ENCODE data around the gene KCP. TPM values are rescaled to one million over a fixed set of nuclear protein-coding genes. Genes with fewer than 3 reads are reported as not detected.
A peak's percentile ranks its signal among the peaks of the same experiment; 100 is the strongest.

The KCP gene
- total and polyA plus RNA-seq, 4 experiments from 2014 or later: 0.39 to 0.55 TPM; not detected in 2

GRCh38 chr7:128911423-128912031, 1.0 kb upstream of the KCP start:
- Histone ChIP-seq H3K36me3 (ENCODE audit: insufficient read depth, low read length) (no peaks in the 10 kb centered on the region), H3K27ac (ENCODE audit: low read depth, low read length) (no peak overlapping the region), H3K9me3 (ENCODE audit: control insufficient read depth in 1 of 2, low read length in 2 of 2) (no peaks in the 10 kb centered on the region), H3K4me3 (ENCODE audit: low read length in 2 of 2) (no peak overlapping the region), H3K27me3 (ENCODE audit: insufficient read depth, low read length) (peaks cover 6% of the 10 kb centered on the region), H3K4me1 (ENCODE audit: insufficient read depth, low read length) (peaks cover 4% of the 10 kb centered on the region)
- ChIA-PET POLR2A (ENCODE audit: partially characterized antibody) (no interaction called here), CTCF (ENCODE audit: partially characterized antibody) (interaction anchor here (1.9 kb wide), 1 partner anchor 180 kb away, joined by 11 read pairs; no protein-coding TSS in a partner anchor)
- no peak for DNase-seq
- Mint-ChIP-seq H3K27me3 (peaks cover 34 to 50% of the 10 kb centered on the region in 2 donors), H3K4me3 (no peak overlapping the region), H3K27ac (no peak overlapping the region), H3K9me3 (no peaks in the 10 kb centered on the region), H3K36me3 (no peaks in the 10 kb centered on the region), H3K4me1 (peaks cover 6 to 15% (median 9%) of the 10 kb centered on the region in 4 donors)
- intact Hi-C loops (cut with micrococcal nuclease): no loop called here

- Histone ChIP-seq H3K9me3 (ENCODE audit: control insufficient read depth in 1 of 2, low read length in 2 of 2) (no peaks in the 10 kb centered on the region), H3K4me3 (ENCODE audit: low read length in 2 of 2) (no peak overlapping the region), H3K27ac (ENCODE audit: low read depth, low read length) (no peak overlapping the region), H3K4me1 (ENCODE audit: insufficient read depth, low read length) (peaks cover 4% of the 10 kb centered on the region), H3K27me3 (ENCODE audit: insufficient read depth, low read length) (peaks cover 6% of the 10 kb centered on the region), H3K36me3 (ENCODE audit: insufficient read depth, low read length) (no peaks in the 10 kb centered on the region)
- intact Hi-C loops (cut with micrococcal nuclease): loop anchor here (10.0 kb wide), 1 partner anchor 565 kb away; no protein-coding TSS in a partner anchor
- POLR2A ChIA-PET (ENCODE audit: partially characterized antibody): no interaction called here
- CTCF ChIA-PET (ENCODE audit: partially characterized antibody): interaction anchor here (1.1 to 4.0 kb wide), 2 partner anchors 179 to 182 kb away, joined by 5 to 23 read pairs; no protein-coding TSS in a partner anchor
- Mint-ChIP-seq H3K9me3 (no peaks in the 10 kb centered on the region), H3K27me3 (peaks cover 28 to 53% of the 10 kb centered on the region in 2 donors), H3K36me3 (no peaks in the 10 kb centered on the region), H3K27ac (peak overlapping the region in 1 of 7 donors; percentile 8), H3K4me3 (no peak overlapping the region), H3K4me1 (peaks cover 2 to 9% (median 5%) of the 10 kb centered on the region in 4 donors)
- no peak for DNase-seq
Measured at GRCh38 chr7:128909625-128910568, 612 bp downstream of the KCP start.

- peaks cover 0 to 3% (median under 1%) of the 10 kb centered on the region in 4 donors for H3K4me1 Mint-ChIP-seq
- ChIA-PET POLR2A (ENCODE audit: partially characterized antibody) (no interaction called here), CTCF (ENCODE audit: partially characterized antibody) (interaction anchor here (4.0 kb wide), 1 partner anchor 183 kb away, joined by 23 read pairs; no protein-coding TSS in a partner anchor)
- no peaks in the 10 kb centered on the region for H3K36me3 Mint-ChIP-seq
- no peaks in the 10 kb centered on the region for H3K4me1 ChIP-seq (ENCODE audit: insufficient read depth, low read length)
- H3K4me3 ChIP-seq (ENCODE audit: low read length in 2 of 2): no peak overlapping the region
- no peaks in the 10 kb centered on the region for H3K9me3 Mint-ChIP-seq
- no peaks in the 10 kb centered on the region for H3K9me3 ChIP-seq (ENCODE audit: control insufficient read depth in 1 of 2, low read length in 2 of 2)
- H3K4me3 Mint-ChIP-seq: no peak overlapping the region
- H3K27me3 Mint-ChIP-seq: peaks cover 23 to 51% of the 10 kb centered on the region in 2 donors
- no peak for DNase-seq
- intact Hi-C loops (cut with micrococcal nuclease): loop anchor here (10.0 kb wide), 1 partner anchor 566 kb away; no protein-coding TSS in a partner anchor
- H3K27me3 ChIP-seq (ENCODE audit: insufficient read depth, low read length): no peaks in the 10 kb centered on the region
- H3K27ac Mint-ChIP-seq: no peak overlapping the region
- no peaks in the 10 kb centered on the region for H3K36me3 ChIP-seq (ENCODE audit: insufficient read depth, low read length)
- no peak overlapping the region for H3K27ac ChIP-seq (ENCODE audit: low read depth, low read length)
Measured at GRCh38 chr7:128908750-128909624, 1.5 kb downstream of the KCP start.

GRCh38 chr7:128906766-128907559, 3.5 kb downstream of the KCP start:
- H3K27me3 Mint-ChIP-seq: peaks cover 24 to 45% of the 10 kb centered on the region in 2 donors
- intact Hi-C loops (cut with micrococcal nuclease): loop anchor here (10.0 kb wide), 1 partner anchor 568 kb away; no protein-coding TSS in a partner anchor
- Histone ChIP-seq H3K9me3 (ENCODE audit: control insufficient read depth in 1 of 2, low read length in 2 of 2) (no peaks in the 10 kb centered on the region), H3K27me3 (ENCODE audit: insufficient read depth, low read length) (no peaks in the 10 kb centered on the region), H3K36me3 (ENCODE audit: insufficient read depth, low read length) (no peaks in the 10 kb centered on the region), H3K4me3 (ENCODE audit: low read length in 2 of 2) (no peak overlapping the region), H3K4me1 (ENCODE audit: insufficient read depth, low read length) (no peaks in the 10 kb centered on the region), H3K27ac (ENCODE audit: low read depth, low read length) (no peak overlapping the region)
- H3K9me3 Mint-ChIP-seq: no peaks in the 10 kb centered on the region
- H3K4me3 Mint-ChIP-seq: no peak overlapping the region
- no peak for DNase-seq
- peaks cover 0 to 3% (median 0%) of the 10 kb centered on the region in 4 donors for H3K4me1 Mint-ChIP-seq
- ChIA-PET POLR2A (ENCODE audit: partially characterized antibody) (no interaction called here), CTCF (ENCODE audit: partially characterized antibody) (interaction anchor here (0.6 to 4.0 kb wide), 4 partner anchors 41 to 185 kb away, joined by 3 to 23 read pairs (median 4); no protein-coding TSS in a partner anchor)
- H3K36me3 Mint-ChIP-seq: no peaks in the 10 kb centered on the region
- no peak overlapping the region for H3K27ac Mint-ChIP-seq

DNA sequence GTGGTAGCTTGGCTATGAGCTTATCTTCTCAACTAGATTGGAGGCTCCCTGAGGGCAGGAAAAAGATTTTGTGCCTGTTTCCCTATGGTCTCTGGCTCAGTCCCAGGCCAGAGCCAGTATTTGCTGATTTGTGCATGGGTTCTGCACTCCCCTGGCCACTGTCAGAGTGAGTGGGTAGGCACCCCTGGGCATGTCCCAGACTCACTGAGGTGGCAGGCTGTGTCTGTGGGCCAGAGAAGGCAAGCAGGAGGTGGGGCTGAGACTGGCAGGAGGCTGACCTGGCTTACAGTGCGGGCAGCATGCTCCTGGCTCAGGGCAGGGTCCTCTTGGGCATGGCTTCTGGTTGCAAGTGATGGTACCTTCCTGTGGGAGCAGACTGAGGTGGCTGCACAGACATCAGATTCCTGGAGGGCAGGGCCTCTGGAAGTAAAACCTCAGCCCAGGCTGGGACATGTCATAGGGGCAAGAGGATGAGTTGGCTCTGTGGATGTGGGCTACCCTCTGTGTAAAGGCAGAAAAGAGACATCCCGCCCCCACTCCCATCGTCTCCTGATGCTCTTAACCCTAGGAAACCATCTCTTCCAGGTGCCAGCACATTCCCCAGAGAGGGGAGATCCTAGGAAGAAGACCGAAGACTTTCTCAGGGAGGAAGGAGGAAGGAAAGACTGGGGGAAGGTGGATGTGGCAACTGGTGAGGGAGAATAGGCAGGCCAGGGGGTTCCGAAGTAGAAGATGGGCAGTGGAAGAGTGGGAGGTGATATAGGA, 4.3 kb downstream of the KCP start:
- intact Hi-C loops (cut with micrococcal nuclease): loop anchor here (10.0 kb wide), 1 partner anchor 569 kb away; no protein-coding TSS in a partner anchor
- no peaks in the 10 kb centered on the region for H3K4me1 ChIP-seq (ENCODE audit: insufficient read depth, low read length)
- H3K9me3 ChIP-seq (ENCODE audit: control insufficient read depth in 1 of 2, low read length in 2 of 2): no peaks in the 10 kb centered on the region
- CTCF ChIA-PET (ENCODE audit: partially characterized antibody): interaction anchor here (1.0 to 4.0 kb wide), 4 partner anchors 41 to 186 kb away, joined by 3 to 23 read pairs (median 5); no protein-coding TSS in a partner anchor
- POLR2A ChIA-PET (ENCODE audit: partially characterized antibody): no interaction called here
- H3K27me3 ChIP-seq (ENCODE audit: insufficient read depth, low read length): no peaks in the 10 kb centered on the region
- Mint-ChIP-seq H3K27ac (peak overlapping the region in 2 of 7 donors; percentile 7 to 48), H3K9me3 (no peaks in the 10 kb centered on the region), H3K36me3 (no peaks in the 10 kb centered on the region), H3K4me1 (peaks cover 0 to 3% (median 0%) of the 10 kb centered on the region in 4 donors), H3K4me3 (no peak overlapping the region), H3K27me3 (peaks cover 19 to 39% of the 10 kb centered on the region in 2 donors)
- H3K4me3 ChIP-seq (ENCODE audit: low read length in 2 of 2): no peak overlapping the region
- DNase-seq: no peak
- H3K27ac ChIP-seq (ENCODE audit: low read depth, low read length): no peak overlapping the region
- no peaks in the 10 kb centered on the region for H3K36me3 ChIP-seq (ENCODE audit: insufficient read depth, low read length)
